ENCODE results near the gene UTRN.

- no peak for TF ChIP-seq CTCF (IDR thresholded peaks at IDR 0.05)
- TF ChIP-seq POLR2A (IDR thresholded peaks at IDR 0.05), result no peak
These were observed 11.8 kb downstream of the UTRN start for GRCh38 chr6:144296973-144297372.

Data from breast epithelium (tissue), 3 donors.